MM.1S (cell line): ENCODE data around the gene MYOG.

Experiments
- DNase-seq: peaks from one replicate; pipeline ENCODE4 v3.0.0-alpha.2; 2015
- H2AFZ ChIP-seq: fragments of 300-600 bp; sonication (generic); 2 replicates; pipeline ENCODE4 v1.6.0; 2016; ENCODE audit warnings: antibody characterized with exemption, low read length
- H3F3A ChIP-seq: fragments of 300-600 bp; sonication (generic); 2 replicates; pipeline ENCODE4 v1.6.1; 2016; ENCODE audit warnings: mild to moderate bottlenecking, antibody characterized with exemption, low read length, moderate library complexity, mixed read lengths; ENCODE audit not compliant: insufficient read depth
- H3K27ac ChIP-seq: fragments of 300-600 bp; sonication (generic); 2 replicates; pipeline ENCODE4 v1.5.1; 2016; ENCODE audit warnings: mild to moderate bottlenecking, low read length
- H3K27me3 ChIP-seq: fragments of 300-600 bp; sonication (generic); replicated peaks from 2 replicates; pipeline ENCODE4 v1.6.0; 2016; ENCODE audit warnings: low read length; ENCODE audit not compliant: insufficient read depth
- H3K36me3 ChIP-seq: fragments of 300-600 bp; sonication (generic); replicated peaks from 2 replicates; pipeline ENCODE4 v1.6.1; 2016; ENCODE audit warnings: mild to moderate bottlenecking, low read length, mixed read lengths; ENCODE audit not compliant: insufficient read depth
- H3K4me1 ChIP-seq: fragments of 300-600 bp; sonication (generic); 2 replicates; pipeline ENCODE4 v1.6.1; 2016; ENCODE audit warnings: low read length, mixed read lengths
- H3K4me2 ChIP-seq: fragments of 300-600 bp; sonication (generic); 2 replicates; pipeline ENCODE4 v1.6.0; 2016; ENCODE audit warnings: low read depth, low read length
- H3K4me3 ChIP-seq: fragments of 300-600 bp; sonication (generic); 2 replicates; pipeline ENCODE4 v1.5.1; 2016; ENCODE audit warnings: low read length, mixed read lengths
- H3K79me2 ChIP-seq: fragments of 300-600 bp; sonication (generic); 2 replicates; pipeline ENCODE4 v1.6.1; 2016; ENCODE audit warnings: mixed run types, low read length, mixed read lengths
- H3K9ac ChIP-seq: fragments of 300-600 bp; sonication (generic); 2 replicates; pipeline ENCODE4 v1.6.1; 2016; ENCODE audit warnings: low read length, mixed read lengths
- H3K9me2 ChIP-seq: fragments of 300-600 bp; sonication (generic); replicated peaks from 2 replicates; pipeline ENCODE4 v1.6.1; 2016; ENCODE audit warnings: mild to moderate bottlenecking, low read length, mixed read lengths; ENCODE audit not compliant: insufficient read depth
- H3K9me3 ChIP-seq: fragments of 300-600 bp; sonication (generic); replicated peaks from 2 replicates; pipeline ENCODE4 v1.6.1; 2016; ENCODE audit warnings: mild to moderate bottlenecking, low read length, mixed read lengths; ENCODE audit not compliant: insufficient read depth
- H4K20me1 ChIP-seq: fragments of 300-600 bp; sonication (generic); 2 replicates; pipeline ENCODE4 v1.6.1; 2016; ENCODE audit warnings: mild to moderate bottlenecking, low read length, moderate library complexity, mixed read lengths; ENCODE audit not compliant: insufficient read depth
- EZH2 ChIP-seq: fragments of 300-600 bp; sonication (generic); optimal IDR thresholded peaks from 2 replicates; pipeline ENCODE3; 2017; ENCODE audit warnings: low read depth, mild to moderate bottlenecking, antibody characterized with exemption, low read length, mixed read lengths
- EZH2phosphoT487 ChIP-seq: fragments of 300-600 bp; sonication (generic); IDR thresholded peaks from 2 replicates; pipeline ENCODE4 v1.6.1; 2018; ENCODE audit warnings: antibody characterized with exemption, low read length
- TF ChIP-seq, protein P1 (sequence below): fragments of 300-600 bp; sonication (generic); IDR thresholded peaks from 2 replicates; pipeline ENCODE4 v1.5.1; 2016; ENCODE audit warnings: antibody characterized with exemption, low read length, mixed read lengths

The MYOG gene

DNA sequence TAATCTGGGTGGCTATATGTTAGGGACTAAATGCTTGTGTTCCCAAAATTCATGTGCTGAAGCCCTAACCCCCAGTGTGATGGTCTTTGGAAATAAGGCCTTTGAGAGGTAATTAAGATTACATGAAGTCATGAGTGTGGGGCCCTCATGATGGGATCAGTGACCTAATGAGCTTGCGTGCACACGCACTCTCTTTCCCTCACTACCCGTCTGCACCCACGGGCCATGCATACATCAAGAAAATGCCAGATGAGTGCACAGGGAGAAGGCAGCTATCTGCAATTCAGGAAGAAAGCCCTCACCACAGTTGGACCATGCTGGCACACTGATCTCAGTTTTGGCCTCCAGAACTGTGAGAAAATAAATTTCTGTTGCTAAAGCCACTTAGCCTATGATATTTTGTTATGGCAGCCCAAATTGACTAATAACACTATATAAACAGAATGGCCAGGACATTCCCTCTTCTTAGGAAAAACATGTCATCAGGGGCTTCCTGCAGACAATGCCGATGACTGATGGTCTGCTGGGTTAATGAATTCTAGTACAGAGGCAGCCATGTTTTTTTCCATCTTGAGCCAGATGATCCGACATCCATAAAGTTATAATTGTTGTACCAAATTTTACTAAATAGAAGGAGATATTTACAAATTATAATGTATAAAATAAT lies 18.1 kb upstream of the MYOG start:
- no peaks in the 10 kb centered on the region for H3K9me2 ChIP-seq
- no peak for DNase-seq

DNA sequence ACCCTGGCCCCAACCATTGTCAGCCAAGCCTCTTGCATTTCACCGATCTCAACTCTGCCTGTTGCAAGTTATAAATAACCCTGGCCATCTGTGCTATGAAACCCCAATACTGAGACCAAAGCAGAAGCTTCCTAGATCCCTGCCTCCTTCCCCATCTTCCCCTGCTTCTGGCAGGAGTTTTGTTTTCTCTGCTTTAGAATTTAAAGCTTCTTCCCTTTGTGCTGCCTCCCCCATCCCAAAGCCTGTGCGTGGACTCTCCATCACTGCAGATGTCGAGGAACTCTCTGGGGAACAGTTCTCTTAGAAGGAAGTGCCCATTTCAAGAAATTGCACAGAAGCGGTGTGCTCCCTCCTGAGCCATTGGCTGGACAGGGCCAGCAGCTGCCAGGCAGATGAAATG lies 17.4 kb upstream of the MYOG start:
- Histone ChIP-seq H3F3A (no peaks in the 10 kb centered on the region), H3K27ac (no peak overlapping the region)
- DNase-seq, result no peak

More for the DNA sequence above, 18.1 kb upstream of the MYOG start:
- H3K9me3 ChIP-seq, result no peaks in the 10 kb centered on the region
- no peaks in the 10 kb centered on the region for H3K79me2 ChIP-seq
- no peaks in the 10 kb centered on the region for H3F3A ChIP-seq
- H3K27ac ChIP-seq, result no peak overlapping the region
- TF ChIP-seq EZH2phosphoT487 (no peak), EZH2 (no peak)
- TF ChIP-seq, protein P1, sequence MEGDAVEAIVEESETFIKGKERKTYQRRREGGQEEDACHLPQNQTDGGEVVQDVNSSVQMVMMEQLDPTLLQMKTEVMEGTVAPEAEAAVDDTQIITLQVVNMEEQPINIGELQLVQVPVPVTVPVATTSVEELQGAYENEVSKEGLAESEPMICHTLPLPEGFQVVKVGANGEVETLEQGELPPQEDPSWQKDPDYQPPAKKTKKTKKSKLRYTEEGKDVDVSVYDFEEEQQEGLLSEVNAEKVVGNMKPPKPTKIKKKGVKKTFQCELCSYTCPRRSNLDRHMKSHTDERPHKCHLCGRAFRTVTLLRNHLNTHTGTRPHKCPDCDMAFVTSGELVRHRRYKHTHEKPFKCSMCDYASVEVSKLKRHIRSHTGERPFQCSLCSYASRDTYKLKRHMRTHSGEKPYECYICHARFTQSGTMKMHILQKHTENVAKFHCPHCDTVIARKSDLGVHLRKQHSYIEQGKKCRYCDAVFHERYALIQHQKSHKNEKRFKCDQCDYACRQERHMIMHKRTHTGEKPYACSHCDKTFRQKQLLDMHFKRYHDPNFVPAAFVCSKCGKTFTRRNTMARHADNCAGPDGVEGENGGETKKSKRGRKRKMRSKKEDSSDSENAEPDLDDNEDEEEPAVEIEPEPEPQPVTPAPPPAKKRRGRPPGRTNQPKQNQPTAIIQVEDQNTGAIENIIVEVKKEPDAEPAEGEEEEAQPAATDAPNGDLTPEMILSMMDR, result no peak
- no peaks in the 10 kb centered on the region for H3K36me3 ChIP-seq
- H2AFZ ChIP-seq, result no peak overlapping the region
- H3K4me1 ChIP-seq, result peaks cover 5% of the 10 kb centered on the region; the same call in 1 of the 2 replicates
- H3K27me3 ChIP-seq, result no peaks in the 10 kb centered on the region
- no peak overlapping the region for H3K4me2 ChIP-seq
- no peak overlapping the region for H3K9ac ChIP-seq
- H3K4me3 ChIP-seq, result no peak overlapping the region
- no peaks in the 10 kb centered on the region for H4K20me1 ChIP-seq

DNA sequence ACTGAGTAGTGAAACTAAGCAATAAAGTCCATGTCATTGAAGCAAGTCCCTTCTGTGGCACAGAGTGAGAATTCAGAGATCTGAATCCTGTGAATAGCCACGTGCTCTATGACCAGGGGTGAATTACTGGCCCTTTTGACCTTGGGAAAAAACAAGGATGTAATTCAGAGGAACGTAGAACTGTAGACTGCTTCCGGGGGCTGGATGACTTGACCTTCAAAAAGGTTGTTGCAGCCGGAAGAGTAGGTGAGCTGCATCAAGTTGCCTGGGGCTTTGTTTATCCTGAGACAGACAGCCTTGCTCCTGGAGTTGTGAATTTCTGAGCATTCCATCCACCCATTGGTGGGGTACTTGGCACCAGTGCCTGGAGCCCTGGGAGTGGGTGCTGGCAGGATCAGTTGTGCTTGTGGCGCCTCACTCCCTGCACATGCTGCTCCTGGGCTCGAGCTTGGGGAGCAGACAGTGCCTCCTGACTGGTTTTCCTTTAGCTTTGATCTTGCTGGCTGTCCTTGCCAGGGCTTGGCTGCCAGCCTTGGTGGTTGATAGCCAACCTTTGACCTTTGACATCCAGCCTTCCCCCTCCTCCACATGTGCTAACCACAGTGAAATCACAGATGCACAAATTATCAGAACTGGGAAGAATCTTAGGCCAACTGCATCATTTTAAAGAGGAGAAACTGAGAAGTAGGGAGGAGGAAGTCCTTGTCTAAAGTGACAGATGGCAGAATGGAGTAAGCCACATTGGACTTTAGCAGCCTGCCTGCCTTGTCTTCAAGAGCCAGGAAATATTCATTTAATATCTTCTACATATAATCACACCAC lies 16.2 kb upstream of the MYOG start:
- H3K9me3 ChIP-seq, result no peaks in the 10 kb centered on the region
- no peaks in the 10 kb centered on the region for H3K79me2 ChIP-seq
- H3K27me3 ChIP-seq, result no peaks in the 10 kb centered on the region
- H3K4me3 ChIP-seq, result no peak overlapping the region
- H3K9ac ChIP-seq, result no peak overlapping the region
- H3K9me2 ChIP-seq, result no peaks in the 10 kb centered on the region
- H4K20me1 ChIP-seq, result no peaks in the 10 kb centered on the region
- no peaks in the 10 kb centered on the region for H3F3A ChIP-seq
- no peaks in the 10 kb centered on the region for H3K36me3 ChIP-seq
- peaks cover 5% of the 10 kb centered on the region; the same call in 1 of the 2 replicates for H3K4me1 ChIP-seq
- H3K4me2 ChIP-seq, result no peak overlapping the region
- no peak overlapping the region for H2AFZ ChIP-seq
- TF ChIP-seq, protein P1, result no peak
- TF ChIP-seq EZH2 (no peak), EZH2phosphoT487 (no peak)
- no peak overlapping the region for H3K27ac ChIP-seq
- DNase-seq, result no peak

More for the DNA sequence above, 17.4 kb upstream of the MYOG start:
- H4K20me1 ChIP-seq, result no peaks in the 10 kb centered on the region
- peaks cover 5% of the 10 kb centered on the region; the same call in 1 of the 2 replicates for H3K4me1 ChIP-seq
- TF ChIP-seq EZH2, result no peak
- TF ChIP-seq, protein P1, result no peak
- TF ChIP-seq EZH2phosphoT487, result no peak
- no peaks in the 10 kb centered on the region for H3K36me3 ChIP-seq
- H3K9ac ChIP-seq, result no peak overlapping the region
- H3K27me3 ChIP-seq, result no peaks in the 10 kb centered on the region
- no peaks in the 10 kb centered on the region for H3K9me3 ChIP-seq
- H3K4me2 ChIP-seq, result no peak overlapping the region
- no peak overlapping the region for H2AFZ ChIP-seq
- no peak overlapping the region for H3K4me3 ChIP-seq
- no peaks in the 10 kb centered on the region for H3K79me2 ChIP-seq
- no peaks in the 10 kb centered on the region for H3K9me2 ChIP-seq
